GM12875 (cell line): Measurements from ENCODE around the gene TTLL11.

Experiments
- H3K4me3 ChIP-seq: one replicate; pipeline ENCODE4 v1.5.1; 2011; ENCODE audit warnings: low read depth, low read length, control low read depth
- TF ChIP-seq, protein P1 (sequence below): IDR thresholded peaks from 2 replicates; pipeline ENCODE4 v1.5.1; 2011; ENCODE audit warnings: low read depth, mild to moderate bottlenecking, control low read depth, inconsistent platforms, low read length, moderate library complexity, borderline replicate concordance; ENCODE audit not compliant: insufficient read depth

Gene TTLL11

DNA sequence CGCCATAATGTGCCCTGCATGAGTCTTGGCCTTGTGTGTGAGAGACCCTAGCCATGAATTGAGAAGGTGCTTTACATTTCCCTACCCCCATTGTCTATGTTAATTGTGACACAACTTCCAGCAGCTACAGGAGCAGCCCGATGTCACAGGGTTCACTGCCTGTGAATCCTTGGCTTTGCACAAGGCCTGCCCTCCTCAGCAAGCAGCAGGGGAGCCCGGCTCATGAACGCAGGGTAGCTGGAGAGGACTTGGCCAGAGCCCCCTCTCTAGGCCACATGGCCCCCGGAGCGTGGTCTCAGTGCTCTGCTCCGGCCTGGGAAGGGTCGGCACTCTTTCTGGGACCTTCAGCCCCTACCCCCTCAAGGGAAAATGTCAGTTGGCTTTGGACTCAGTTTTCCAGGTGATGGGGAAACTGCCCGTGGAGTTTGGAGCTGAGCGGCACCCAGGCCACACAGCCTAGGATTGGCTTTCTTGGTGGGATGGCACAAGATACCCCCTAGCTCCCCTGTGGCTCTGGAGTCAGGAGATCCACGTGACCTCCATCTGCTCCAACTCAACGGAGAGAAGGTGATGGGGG lies 280.9 kb downstream of the TTLL11 start:
- TF ChIP-seq, protein P1, sequence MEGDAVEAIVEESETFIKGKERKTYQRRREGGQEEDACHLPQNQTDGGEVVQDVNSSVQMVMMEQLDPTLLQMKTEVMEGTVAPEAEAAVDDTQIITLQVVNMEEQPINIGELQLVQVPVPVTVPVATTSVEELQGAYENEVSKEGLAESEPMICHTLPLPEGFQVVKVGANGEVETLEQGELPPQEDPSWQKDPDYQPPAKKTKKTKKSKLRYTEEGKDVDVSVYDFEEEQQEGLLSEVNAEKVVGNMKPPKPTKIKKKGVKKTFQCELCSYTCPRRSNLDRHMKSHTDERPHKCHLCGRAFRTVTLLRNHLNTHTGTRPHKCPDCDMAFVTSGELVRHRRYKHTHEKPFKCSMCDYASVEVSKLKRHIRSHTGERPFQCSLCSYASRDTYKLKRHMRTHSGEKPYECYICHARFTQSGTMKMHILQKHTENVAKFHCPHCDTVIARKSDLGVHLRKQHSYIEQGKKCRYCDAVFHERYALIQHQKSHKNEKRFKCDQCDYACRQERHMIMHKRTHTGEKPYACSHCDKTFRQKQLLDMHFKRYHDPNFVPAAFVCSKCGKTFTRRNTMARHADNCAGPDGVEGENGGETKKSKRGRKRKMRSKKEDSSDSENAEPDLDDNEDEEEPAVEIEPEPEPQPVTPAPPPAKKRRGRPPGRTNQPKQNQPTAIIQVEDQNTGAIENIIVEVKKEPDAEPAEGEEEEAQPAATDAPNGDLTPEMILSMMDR: no peak
- no peak overlapping the region for H3K4me3 ChIP-seq

DNA sequence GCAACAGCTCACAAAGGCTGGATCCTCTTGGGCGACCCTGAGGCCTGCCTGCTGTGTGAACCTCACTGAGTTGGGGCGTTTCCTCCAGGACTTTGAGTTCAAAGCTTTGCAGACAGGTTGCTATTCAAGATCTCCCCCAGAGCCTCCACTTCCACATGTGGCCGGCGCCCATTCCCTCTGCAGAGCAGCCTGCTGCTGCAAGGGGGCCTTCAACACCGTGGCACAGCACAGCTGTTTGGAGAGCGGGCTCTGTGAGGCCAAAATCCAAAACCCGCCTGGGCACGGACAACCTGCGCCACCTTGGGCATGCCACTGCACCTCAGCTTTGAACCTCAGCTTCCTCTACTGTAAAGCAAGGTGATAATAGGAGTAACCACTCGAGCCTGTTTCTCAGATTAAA lies 281.4 kb downstream of the TTLL11 start:
- TF ChIP-seq, protein P1: no peak
- H3K4me3 ChIP-seq: no peak overlapping the region

DNA sequence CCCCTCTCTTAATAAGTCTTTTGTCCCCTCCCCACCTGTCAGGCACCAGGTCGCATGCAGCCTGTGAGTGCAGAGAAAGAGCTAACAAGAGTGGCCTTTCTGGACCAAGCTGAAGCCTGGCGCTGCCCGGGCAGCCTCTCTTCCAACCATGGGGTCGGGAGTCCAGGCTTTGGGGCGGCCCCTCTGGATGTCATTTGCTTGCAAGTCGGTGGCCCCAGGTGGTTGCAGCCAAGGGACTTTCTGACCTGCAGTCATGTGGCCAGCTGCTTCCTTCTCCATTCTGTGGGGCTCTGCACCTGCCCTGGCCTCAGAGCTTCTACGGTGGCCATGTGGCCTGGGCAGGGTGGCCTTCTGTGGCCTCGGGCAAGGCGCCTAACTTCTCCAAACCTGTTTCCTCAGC lies 282.0 kb downstream of the TTLL11 start:
- TF ChIP-seq, protein P1: no peak
- H3K4me3 ChIP-seq: no peak overlapping the region

DNA sequence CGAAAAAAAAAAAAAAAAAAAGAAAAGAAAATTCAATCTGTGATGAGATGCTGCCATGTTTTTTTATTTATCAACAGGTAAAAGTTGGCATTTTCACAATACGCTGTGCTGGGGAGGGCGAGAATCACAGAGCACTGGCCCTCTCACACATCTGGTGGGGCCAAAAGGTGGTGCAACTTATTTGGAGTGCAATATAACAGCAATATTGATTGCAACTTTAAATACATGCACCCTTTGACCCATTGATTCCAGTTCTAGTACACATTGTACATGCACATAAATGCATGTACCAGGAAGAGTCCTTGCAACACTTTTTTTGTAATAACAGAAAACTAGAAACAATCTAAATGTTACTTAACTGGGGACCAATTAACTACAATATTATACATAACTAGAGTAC lies 282.6 kb downstream of the TTLL11 start:
- H3K4me3 ChIP-seq: no peak overlapping the region
- TF ChIP-seq, protein P1: no peak

DNA sequence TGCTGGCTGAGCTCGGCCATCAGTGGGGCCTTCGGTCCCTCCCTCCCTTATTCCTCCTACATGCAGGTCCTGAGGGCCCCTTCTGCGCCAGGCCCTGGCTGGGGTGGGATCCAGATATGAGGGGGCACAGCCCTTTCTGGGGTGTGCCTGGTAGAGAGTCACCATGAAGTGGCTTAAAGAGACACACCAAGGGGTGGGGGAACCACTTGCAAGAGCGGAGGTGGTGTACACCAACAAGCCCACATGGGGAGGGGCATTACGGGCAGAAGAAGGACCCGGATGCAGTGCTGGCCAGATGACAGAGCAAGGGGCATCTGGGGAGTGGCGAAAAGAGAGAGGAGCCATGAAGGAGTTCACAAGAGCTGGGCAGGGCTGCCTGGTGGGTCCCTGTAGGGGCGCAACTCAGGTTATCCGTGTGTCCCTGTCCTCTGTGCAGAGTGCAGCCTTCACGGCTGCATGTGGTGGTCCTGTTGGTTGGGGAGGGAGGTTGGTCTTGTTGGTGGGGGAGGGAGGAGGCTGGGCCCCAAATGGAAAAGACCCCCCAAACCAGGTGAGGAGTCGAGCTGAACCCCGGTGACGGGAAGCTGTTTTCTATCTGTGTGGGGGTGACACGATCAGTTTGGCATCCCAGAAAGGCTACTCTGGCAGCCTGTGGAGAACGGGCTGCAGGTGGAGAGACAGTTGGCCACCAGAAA lies 283.6 kb downstream of the TTLL11 start:
- TF ChIP-seq, protein P1: no peak
- no peak overlapping the region for H3K4me3 ChIP-seq

DNA sequence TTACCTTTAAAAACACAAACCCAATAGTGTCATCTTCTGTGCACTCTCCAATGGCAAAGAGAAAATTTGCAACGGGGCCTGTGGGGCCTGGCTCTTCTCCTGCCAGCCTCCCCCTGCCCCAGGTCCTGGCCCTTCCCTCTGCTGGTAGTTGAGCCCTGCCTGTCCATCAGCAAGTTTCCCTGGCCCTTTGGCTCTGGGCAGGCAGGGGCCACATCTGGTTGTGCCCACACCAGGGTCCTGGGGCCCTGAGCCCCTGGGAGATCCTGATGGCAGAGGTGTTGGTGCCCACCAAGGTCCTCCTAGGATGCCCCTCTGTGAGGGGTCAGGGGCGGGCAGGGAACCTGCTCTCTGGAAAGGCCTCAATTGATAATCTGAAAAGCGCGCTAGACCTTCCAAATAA lies 284.3 kb downstream of the TTLL11 start:
- TF ChIP-seq, protein P1: no peak

GRCh38 chr9:121807823-121808278 lies 285.3 kb downstream of the TTLL11 start:
- TF ChIP-seq, protein P1: no peak

More for the DNA sequence above, 284.3 kb downstream of the TTLL11 start:
- H3K4me3 ChIP-seq: no peak overlapping the region

More at GRCh38 chr9:121807823-121808278, 285.3 kb downstream of the TTLL11 start:
- no peak overlapping the region for H3K4me3 ChIP-seq
